Non-pigmented ciliary epithelial cell (primary cell): Measurements from ENCODE around the gene AOAH.

Experiments
- DNase-seq: peaks from one replicate; pipeline ENCODE4 v3.0.0-alpha.2; 2010; ENCODE audit warnings: low read depth

The AOAH gene

GRCh38 chr7:36690514-36691187 is 33.6 kb downstream of the AOAH start:
- DNase-seq = no peak

DNA sequence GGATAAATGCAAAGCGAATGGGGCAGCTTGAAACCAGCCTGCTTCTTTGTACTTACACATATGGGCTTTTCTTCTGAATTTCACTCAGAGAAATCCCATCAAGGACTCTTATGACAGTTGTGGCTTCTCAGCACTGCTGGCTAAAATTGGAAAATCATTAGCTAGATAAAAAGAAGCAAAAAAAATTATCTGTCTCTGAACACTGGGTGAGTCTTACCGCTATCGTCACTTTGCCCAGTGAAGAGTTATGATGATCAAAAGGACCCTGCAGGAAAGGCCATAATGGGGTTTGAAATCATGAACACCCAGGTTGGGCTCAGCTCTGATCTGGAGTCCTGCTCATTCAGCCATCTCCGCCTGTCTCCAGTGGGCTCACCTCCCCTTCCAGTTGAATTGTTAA is 34.3 kb downstream of the AOAH start:
- DNase-seq = no peak

- DNase-seq = peak; percentile 32
These were observed 37.8 kb downstream of the AOAH start for GRCh38 chr7:36686499-36686898.

GRCh38 chr7:36684954-36685353 is 39.3 kb downstream of the AOAH start:
- no peak for DNase-seq

GRCh38 chr7:36683695-36684357 is 40.5 kb downstream of the AOAH start:
- DNase-seq = no peak

DNA sequence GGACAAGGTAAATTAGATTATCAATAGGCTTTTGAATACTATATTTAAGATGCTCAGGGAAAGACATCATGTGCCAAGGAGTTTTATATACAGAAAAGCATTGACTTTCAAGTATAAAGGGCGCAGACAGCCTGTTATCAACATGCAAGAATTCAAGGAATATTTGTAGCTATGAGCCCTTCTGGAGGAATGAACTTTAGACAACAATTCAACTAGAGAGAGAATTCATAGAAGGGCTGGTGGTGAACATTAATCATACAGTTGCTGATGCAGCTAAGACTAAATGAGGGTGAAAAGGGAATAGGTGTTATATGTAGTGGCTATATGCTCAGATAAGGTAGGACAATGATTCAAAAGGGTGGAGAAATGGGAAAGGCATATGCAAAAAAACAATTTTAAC is 41.2 kb downstream of the AOAH start:
- no peak for DNase-seq

DNA sequence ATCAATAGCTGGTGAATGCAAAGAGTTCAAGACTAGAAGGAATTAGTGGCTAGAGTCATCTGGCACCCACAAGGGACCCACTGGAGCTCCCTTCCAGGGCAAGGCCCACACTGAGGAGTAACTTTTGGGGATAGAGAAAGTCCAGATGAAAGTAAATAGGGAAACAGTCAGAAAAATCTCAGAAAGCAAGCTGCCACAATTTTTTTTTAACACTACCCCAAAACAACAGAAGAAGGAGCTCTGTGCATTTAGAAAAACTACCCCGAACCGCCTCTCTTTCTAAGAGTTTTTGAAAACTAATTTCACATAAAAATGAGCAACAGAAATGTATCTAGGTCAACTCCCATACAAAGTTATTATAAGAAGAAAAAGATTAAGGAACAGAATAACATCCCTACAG is 42.2 kb downstream of the AOAH start:
- no peak for DNase-seq

DNA sequence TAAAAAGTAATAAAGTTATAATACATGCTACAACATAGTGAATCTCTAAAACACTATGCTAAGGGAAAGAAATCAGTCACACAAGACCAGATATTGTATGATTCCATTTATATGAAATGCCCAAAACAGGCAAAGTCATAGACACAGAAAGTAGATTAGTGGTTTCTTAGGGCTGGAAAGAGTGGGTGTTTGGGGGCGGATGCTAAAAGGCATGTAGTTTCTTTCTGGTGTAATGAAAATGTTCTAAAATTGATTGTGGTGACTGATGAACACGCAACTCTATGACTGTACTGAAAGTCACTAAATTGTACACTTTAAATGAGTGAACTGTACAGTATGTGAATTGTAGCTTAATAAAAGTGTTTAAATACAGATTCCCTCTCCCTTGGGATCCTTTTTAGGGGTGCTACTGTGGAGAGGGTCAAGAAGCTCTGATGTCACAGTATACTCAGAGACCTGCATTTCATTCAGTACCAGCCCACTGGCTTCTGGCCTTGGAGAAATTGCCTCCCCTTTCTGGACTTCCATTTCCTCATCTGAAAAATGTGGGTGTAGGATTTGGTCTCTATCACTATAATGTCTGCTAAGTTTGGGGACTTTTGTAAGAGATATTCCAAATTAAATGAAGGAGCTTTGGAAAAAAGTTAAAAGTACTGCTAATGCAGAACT is 46.4 kb downstream of the AOAH start:
- DNase-seq = no peak

GRCh38 chr7:36673703-36674102 is 50.6 kb downstream of the AOAH start:
- DNase-seq = no peak

DNA sequence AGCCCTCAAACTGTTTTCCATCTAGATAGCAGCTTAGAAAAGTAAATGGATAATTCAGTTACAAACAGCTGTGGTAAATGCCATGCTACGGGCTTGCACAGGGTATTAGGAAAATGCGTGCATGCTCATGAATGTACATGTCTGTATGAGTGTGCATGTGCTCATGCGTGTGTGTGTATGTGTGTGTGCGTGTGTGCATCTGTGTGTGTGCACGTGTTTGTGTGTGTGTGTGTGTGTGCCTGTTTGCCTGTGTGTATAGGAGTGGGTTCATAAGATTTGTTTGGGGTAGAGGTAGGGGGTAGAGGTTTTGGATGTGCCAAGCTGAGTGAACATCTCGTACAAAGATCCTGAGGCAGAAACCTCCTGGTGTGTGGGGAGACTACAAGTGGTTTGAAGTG is 52.9 kb downstream of the AOAH start:
- DNase-seq = no peak

- DNase-seq = no peak
These were observed 53.5 kb downstream of the AOAH start for GRCh38 chr7:36670585-36671431.

DNA sequence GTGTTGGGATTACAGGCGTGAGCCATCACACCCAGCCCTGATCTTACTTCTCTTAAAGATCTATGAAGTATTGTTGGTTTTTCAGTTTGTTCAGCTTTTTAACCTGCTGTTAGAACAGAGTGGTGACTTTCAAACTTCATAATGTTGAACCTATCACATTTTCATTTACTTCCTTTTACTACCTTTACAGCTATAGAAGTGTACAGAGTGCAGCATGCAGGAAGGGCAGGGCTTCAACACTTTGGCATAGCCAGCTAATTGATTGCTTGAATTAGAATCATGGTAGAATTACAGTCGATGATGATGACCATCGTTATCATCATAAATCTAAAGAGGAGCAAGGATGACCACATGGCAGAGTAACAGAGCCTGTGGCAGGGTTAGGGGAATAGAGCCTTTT is 55.5 kb downstream of the AOAH start:
- no peak for DNase-seq

GRCh38 chr7:36668080-36668479 is 56.2 kb downstream of the AOAH start:
- no peak for DNase-seq

DNA sequence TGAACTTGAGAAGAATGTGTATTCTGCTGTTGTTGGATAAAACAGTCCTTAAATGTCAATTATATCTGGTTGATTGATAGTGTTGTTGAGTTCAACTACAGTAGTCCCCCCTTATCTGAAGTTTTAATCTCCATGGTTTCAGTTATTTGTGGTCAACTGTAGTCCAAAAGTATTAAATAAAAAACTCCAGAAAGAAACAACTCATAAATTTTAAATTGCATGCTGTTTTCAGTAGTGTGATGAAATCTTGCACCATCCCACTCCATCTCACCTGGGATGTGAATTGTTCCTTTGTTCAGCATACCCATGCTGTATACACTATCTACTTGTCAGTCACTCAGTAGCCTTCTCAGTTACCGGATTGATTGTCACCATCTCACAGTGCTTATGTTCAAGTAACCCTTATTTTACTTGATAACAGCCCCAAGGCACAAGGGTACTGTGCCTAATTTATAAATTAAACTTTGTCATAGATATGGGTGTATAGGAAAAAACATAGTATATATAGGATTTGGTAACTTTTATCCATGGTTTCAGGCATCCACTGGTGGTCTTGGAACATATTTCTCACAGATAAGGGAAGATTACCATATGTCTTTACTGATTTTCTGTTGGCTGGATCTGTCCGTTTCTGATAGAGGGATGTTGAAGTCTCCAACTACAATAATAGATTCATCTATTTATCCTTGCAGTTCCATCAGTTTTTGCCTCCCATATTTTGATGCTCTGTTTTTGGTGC is 57.1 kb downstream of the AOAH start:
- no peak for DNase-seq

GRCh38 chr7:36663481-36663880 is 60.8 kb downstream of the AOAH start:
- DNase-seq = no peak

DNA sequence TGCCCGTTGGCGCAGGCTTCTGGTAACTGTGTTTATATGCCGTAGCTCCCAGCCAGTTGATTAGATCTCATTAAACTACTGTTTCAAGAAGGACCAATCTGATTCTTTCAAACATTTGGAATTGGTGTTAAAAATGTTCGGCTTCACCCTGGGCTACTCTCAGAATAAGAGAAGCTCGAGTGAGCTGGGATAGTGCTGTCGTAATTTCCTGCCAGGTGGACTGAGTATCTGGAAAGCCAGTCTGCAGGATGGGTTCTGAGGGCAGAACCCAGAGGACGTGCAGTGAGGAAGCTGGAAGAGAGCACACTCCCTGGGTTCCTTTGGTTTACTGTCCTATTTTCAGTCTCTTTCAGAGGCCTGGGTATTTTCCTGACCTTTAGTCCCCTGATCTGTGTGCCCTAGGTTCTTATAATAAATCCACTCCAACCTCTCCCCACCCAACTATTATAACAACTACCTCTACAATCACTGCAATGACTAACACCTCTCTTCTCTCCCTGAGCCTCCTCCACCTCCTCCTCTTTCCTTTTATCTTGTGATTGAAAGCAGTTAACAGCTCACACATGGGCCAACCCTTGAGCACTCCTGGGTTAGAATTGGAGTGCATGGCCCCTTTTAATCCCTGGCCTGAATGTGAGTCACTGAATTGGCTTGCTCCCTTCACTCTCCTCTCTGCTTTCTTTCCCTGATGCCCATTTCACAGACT is 63.0 kb downstream of the AOAH start:
- DNase-seq = no peak

DNA sequence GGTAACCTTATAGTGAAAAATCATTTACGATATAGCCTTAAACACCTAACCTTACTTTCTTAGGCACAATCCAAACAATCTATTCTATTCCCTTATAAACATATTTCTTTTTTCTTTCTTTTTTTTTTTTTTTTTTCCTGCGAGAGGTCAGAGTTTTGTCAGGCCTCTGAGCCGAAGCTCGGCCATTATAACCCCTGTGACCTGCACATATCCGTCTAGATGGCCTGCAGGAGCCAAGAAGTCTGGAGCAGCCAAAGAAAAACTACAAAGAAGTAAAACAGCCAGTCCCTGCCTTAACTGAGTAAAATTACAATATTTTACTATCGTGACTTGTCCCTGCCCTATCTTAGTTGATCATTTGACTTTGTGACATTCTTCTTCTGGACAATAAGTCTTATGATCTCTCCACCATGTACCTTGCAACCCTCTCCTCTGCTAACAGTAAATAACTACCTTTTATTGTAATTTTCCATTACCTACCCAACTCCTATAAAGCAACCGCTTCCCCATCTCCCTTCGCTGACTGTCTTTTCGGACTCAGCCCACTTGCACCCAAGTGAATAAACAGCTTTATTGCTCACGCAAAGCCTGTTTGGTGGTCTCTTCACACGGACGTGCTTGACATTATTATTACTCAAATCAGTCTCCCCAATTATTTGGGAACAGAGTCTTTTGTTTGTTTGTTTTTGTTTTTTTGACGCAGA is 64.5 kb downstream of the AOAH start:
- no peak for DNase-seq

DNA sequence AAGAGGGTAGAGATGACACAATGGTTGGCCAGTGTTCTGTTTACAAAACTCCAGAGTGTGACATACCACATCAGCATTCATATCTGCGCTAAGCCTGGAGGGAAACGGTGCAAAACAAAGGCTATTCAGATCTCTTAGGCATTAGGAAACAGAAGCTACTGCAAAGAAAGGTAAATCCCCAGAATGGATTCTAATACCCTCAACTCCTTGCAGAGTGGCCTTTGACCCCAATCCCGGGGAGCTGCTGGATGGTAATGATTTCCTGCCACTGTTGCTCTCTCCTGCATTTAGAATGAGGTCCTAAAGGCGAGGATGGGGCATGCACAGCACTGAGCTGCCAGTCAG is 65.2 kb downstream of the AOAH start:
- peak; percentile 77 for DNase-seq

- DNase-seq = peak; percentile 89
These were observed 65.7 kb downstream of the AOAH start for GRCh38 chr7:36658335-36659171.
